ENCODE measurements around the gene TMEM52.

TMEM52 gene

GRCh38 chr1:1894354-1895059, 24.6 kb downstream of the TMEM52 start:
- no peak for ATAC-seq
- TF ChIP-seq ZFP3 (CRISPR knock-in tag; IDR thresholded peaks at IDR 0.05) (no peak), PATZ1 (CRISPR knock-in tag; IDR thresholded peaks at IDR 0.05; ENCODE audit: borderline replicate concordance) (no peak), CSDC2 (CRISPR knock-in tag; IDR thresholded peaks at IDR 0.05) (no peak), POU6F1 (CRISPR knock-in tag; IDR thresholded peaks at IDR 0.05; ENCODE audit: borderline replicate concordance, low read depth) (no peak), RARB (CRISPR knock-in tag; IDR thresholded peaks at IDR 0.05) (no peak)

- TF ChIP-seq CSRNP3 (CRISPR knock-in tag; IDR thresholded peaks at IDR 0.05) (no peak), ZNF70 (CRISPR knock-in tag; IDR thresholded peaks at IDR 0.05) (no peak), SNAI2 (CRISPR knock-in tag; IDR thresholded peaks at IDR 0.05) (no peak), TCF4 (CRISPR knock-in tag; IDR thresholded peaks at IDR 0.05; ENCODE audit: borderline replicate concordance) (no peak), PATZ1 (CRISPR knock-in tag; IDR thresholded peaks at IDR 0.05; ENCODE audit: borderline replicate concordance) (no peak), ZC3H10 (CRISPR knock-in tag; IDR thresholded peaks at IDR 0.05) (no peak), TSHZ2 (CRISPR knock-in tag; IDR thresholded peaks at IDR 0.05) (no peak), OSR1 (CRISPR knock-in tag; IDR thresholded peaks at IDR 0.05) (no peak), CREB5 (CRISPR knock-in tag; IDR thresholded peaks at IDR 0.05; ENCODE audit: low read depth) (no peak), ARNTL (CRISPR knock-in tag; IDR thresholded peaks at IDR 0.05; ENCODE audit: borderline replicate concordance, low read depth) (no peak), POU6F1 (CRISPR knock-in tag; IDR thresholded peaks at IDR 0.05; ENCODE audit: borderline replicate concordance, low read depth) (no peak), CSDC2 (CRISPR knock-in tag; IDR thresholded peaks at IDR 0.05) (no peak), PPARA (CRISPR knock-in tag; IDR thresholded peaks at IDR 0.05; ENCODE audit: borderline replicate concordance) (no peak), ESRRG (CRISPR knock-in tag; IDR thresholded peaks at IDR 0.05) (no peak), ZNF8 (CRISPR knock-in tag; IDR thresholded peaks at IDR 0.05) (no peak), GLIS3 (CRISPR knock-in tag; IDR thresholded peaks at IDR 0.05) (no peak), ZNF565 (CRISPR knock-in tag; conservative IDR thresholded peaks at IDR 0.05; ENCODE audit: low read depth) (no peak)
- no peak for ATAC-seq
These were observed 25.1 kb downstream of the TMEM52 start for GRCh38 chr1:1893997-1894353.

All from SK-N-SH treated with all-trans-retinoic acid at 6 μM for 48 hours (cell line).